Measurements from ENCODE around the gene MRRF. TPM values are rescaled to one million over a fixed set of nuclear protein-coding genes. Genes with fewer than 3 reads are reported as not detected.

The MRRF gene
- total and polyA plus RNA-seq, 2 of the 4 experiments (the other 2 are of a cell fraction): 32.1 to 38.0 TPM

DNA sequence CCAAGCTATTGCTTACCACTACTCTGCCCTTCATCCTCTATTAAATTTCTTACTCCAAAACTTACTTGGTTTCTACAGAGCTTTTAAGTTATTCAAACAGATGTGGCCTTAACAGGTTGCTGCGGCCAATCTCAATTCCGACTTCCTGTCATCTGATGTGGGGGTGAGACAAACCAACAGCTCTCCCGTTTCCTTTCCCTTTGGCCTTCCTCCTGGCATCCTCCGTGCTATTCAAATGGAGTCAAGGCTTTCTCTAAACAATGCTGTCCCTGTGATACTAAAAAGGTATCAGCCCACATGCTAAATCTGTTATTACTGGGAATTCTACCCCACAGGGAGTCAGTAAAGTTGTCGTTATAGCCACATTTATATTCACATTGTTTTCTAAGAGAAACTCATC is 11.9 kb upstream of the MRRF start:
- Histone ChIP-seq H3K14ac (replicated peaks; ENCODE audit: low read depth, low read length) (no peak overlapping the region), H3K4me1 (ENCODE audit: control insufficient read depth, insufficient read depth, low read length) (no peaks in the 10 kb centered on the region), H3K4me3 (ENCODE audit: insufficient read depth, low read depth, low read length) (no peak overlapping the region), H4K5ac (ENCODE audit: low read depth, low read length) (no peak overlapping the region), H4K91ac (ENCODE audit: insufficient read depth, low read depth, low read length) (no peak overlapping the region), H2AK5ac (ENCODE audit: low read depth, low read length) (no peak overlapping the region), H3K27ac (ENCODE audit: insufficient read depth, low read length) (no peak overlapping the region), H2BK20ac (ENCODE audit: low read depth, low read length) (no peak overlapping the region), H2BK15ac (ENCODE audit: low read depth, low read length) (no peak overlapping the region), H4K20me1 (ENCODE audit: insufficient read depth, low read length) (peaks cover 4% of the 10 kb centered on the region; the same call in 1 of the 2 replicates), H2AFZ (replicated peaks; ENCODE audit: low read length, poor library complexity) (no peak overlapping the region), H2BK5ac (ENCODE audit: low read depth, low read length, poor library complexity, severe bottlenecking) (no peak overlapping the region), H3K4ac (ENCODE audit: low read depth, low read length) (no peak overlapping the region), H3K9me3 (ENCODE audit: control insufficient read depth, insufficient read depth, low read length) (no peaks in the 10 kb centered on the region), H3K4me2 (ENCODE audit: low read depth, low read length) (no peak overlapping the region), H3K56ac (ENCODE audit: extremely low read depth, insufficient read depth, low read length) (no peak overlapping the region), H2AK9ac (replicated peaks; ENCODE audit: low read depth, low read length, poor library complexity) (no peak overlapping the region), H3K18ac (ENCODE audit: low read depth, low read length) (no peak overlapping the region), H2BK120ac (ENCODE audit: low read depth, low read length) (no peak overlapping the region), H3K9ac (ENCODE audit: low read depth, low read length) (no peak overlapping the region), H3K9me1 (ENCODE audit: insufficient read depth, low read length) (peaks cover 4% of the 10 kb centered on the region), H4K8ac (ENCODE audit: low read depth in 2 of 2, low read length in 2 of 2) (no peak overlapping the region), H3K23ac (ENCODE audit: low read depth, low read length) (no peak overlapping the region), H3K36me3 (ENCODE audit: control insufficient read depth, insufficient read depth, low read length) (peaks cover 15% of the 10 kb centered on the region), H3K27me3 (ENCODE audit: control insufficient read depth, insufficient read depth, low read length) (no peaks in the 10 kb centered on the region), H3K79me1 (ENCODE audit: low read depth in 1 of 2, low read length in 2 of 2) (peaks cover 14 to 35% of the 10 kb centered on the region in 2 experiments; a peak in 3 of 4 replicates)
- in situ Hi-C loops (cut with MboI; ENCODE audit: low sequenced_read_pairs) (no loop called here), intact Hi-C loops (cut with micrococcal nuclease) (no loop called here), dilution Hi-C loops (cut with HindIII; ENCODE audit: low sequenced_read_pairs, unreplicated experiment) (no loop called here)
- ATAC-seq (ENCODE audit: low read depth) (no peak), DNase-seq (no peak)
- BruUV-seq (replicated peaks): no TSS peak
- no peak for TF ChIP-seq MXI1 (IDR thresholded peaks at IDR 0.05; ENCODE audit: borderline replicate concordance, low read depth, low read length)
- TF ChIP-seq CEBPB (IDR thresholded peaks at IDR 0.05; ENCODE audit: low read depth, low read length): no peak
- TF ChIP-seq MAFK (IDR thresholded peaks at IDR 0.05; ENCODE audit: low read depth, low read length): no peak
- no peak for TF ChIP-seq BHLHE40 (IDR thresholded peaks at IDR 0.05; ENCODE audit: low read depth, low read length)
- TF ChIP-seq FOS (IDR thresholded peaks at IDR 0.05; ENCODE audit: low read depth, low read length): no peak
- TF ChIP-seq USF2 (IDR thresholded peaks at IDR 0.05; ENCODE audit: low read depth, low read length): no peak
- TF ChIP-seq CHD1 (IDR thresholded peaks at IDR 0.05; ENCODE audit: low read depth, low read length): no peak
- TF ChIP-seq NFE2L2 (IDR thresholded peaks at IDR 0.05; ENCODE audit: low read depth, low read length): no peak
- TF ChIP-seq CTCF (conservative IDR thresholded peaks at IDR 0.05; ENCODE audit: low read depth, low read length): no peak
- TF ChIP-seq ELK1 (IDR thresholded peaks at IDR 0.05; ENCODE audit: borderline replicate concordance, low read depth, low read length): no peak
- no peak for TF ChIP-seq MAZ (IDR thresholded peaks at IDR 0.05; ENCODE audit: borderline replicate concordance, low read depth, low read length)
- TF ChIP-seq RCOR1 (IDR thresholded peaks at IDR 0.05; ENCODE audit: insufficient replicate concordance, low read length): no peak
- no peak for TF ChIP-seq SMC3 (IDR thresholded peaks at IDR 0.05; ENCODE audit: low read depth, low read length)
- no peak for TF ChIP-seq RFX5 (IDR thresholded peaks at IDR 0.05; ENCODE audit: low read depth, low read length)
- no peak for TF ChIP-seq POLR2A (IDR thresholded peaks at IDR 0.05; ENCODE audit: low read depth, low read length)
- TF ChIP-seq RAD21 (IDR thresholded peaks at IDR 0.05; ENCODE audit: low read length): no peak
- ChIA-PET POLR2A (ENCODE audit: unreplicated experiment) (no interaction called here), CTCF (interaction anchor here (0.6 kb wide), 1 partner anchor 100 kb away, joined by 3 read pairs; no protein-coding TSS in a partner anchor)
- no CpG with 5 or more reads among the region's 5 CpGs for WGBS, 2 experiments (ENCODE audit: extremely low coverage in 2 of 2, insufficient read length in 1 of 2)

Measured in IMR-90 (cell line).